Activated CD4-positive, CD25-positive, alpha-beta regulatory T cell treated with anti-CD3 and anti-CD28 coated beads, Interleukin-2, amount 50 U/mL, for 72 hours (primary cell): ENCODE results near the gene KCP.

Experiments used
- DNase-seq: peaks from one replicate; pipeline ENCODE4 v3.0.0; 2021

Gene KCP

GRCh38 chr7:128906001-128906765, 4.3 kb downstream of the KCP start:
- peak; percentile 25 for DNase-seq

- peak; percentile 32 for DNase-seq
Observed at GRCh38 chr7:128904381-128905197, 5.9 kb downstream of the KCP start.

GRCh38 chr7:128903621-128904361, 6.7 kb downstream of the KCP start:
- peak; percentile 29 for DNase-seq

GRCh38 chr7:128902761-128903585, 7.5 kb downstream of the KCP start:
- DNase-seq, result peak; percentile 24

- no peak for DNase-seq
Observed at GRCh38 chr7:128900237-128900636, 10.3 kb downstream of the KCP start.

- no peak for DNase-seq
Observed at GRCh38 chr7:128899392-128899791, 11.1 kb downstream of the KCP start.

GRCh38 chr7:128895320-128895719, 15.2 kb downstream of the KCP start:
- DNase-seq, result no peak

- no peak for DNase-seq
Observed at GRCh38 chr7:128894101-128894440, 16.4 kb downstream of the KCP start.

GRCh38 chr7:128893251-128894100, 17.0 kb downstream of the KCP start:
- no peak for DNase-seq

- DNase-seq, result no peak
Observed at GRCh38 chr7:128892521-128893250, 17.8 kb downstream of the KCP start.

GRCh38 chr7:128891942-128892269, 18.6 kb downstream of the KCP start:
- no peak for DNase-seq

GRCh38 chr7:128891110-128891941, 19.2 kb downstream of the KCP start:
- no peak for DNase-seq

GRCh38 chr7:128890306-128891109, 20.0 kb downstream of the KCP start:
- DNase-seq, result no peak

GRCh38 chr7:128889121-128889520, 21.4 kb downstream of the KCP start:
- no peak for DNase-seq

GRCh38 chr7:128888756-128889095, 21.8 kb downstream of the KCP start:
- DNase-seq, result no peak

GRCh38 chr7:128888039-128888755, 22.3 kb downstream of the KCP start:
- DNase-seq, result no peak

- no peak for DNase-seq
Observed at GRCh38 chr7:128887169-128888038, 23.1 kb downstream of the KCP start.
